HepG2 (cell line): Measurements from ENCODE around the gene EPDR1. TPM values are rescaled to one million over a fixed set of nuclear protein-coding genes. Genes with fewer than 3 reads are reported as not detected.
A peak's percentile ranks its signal among the peaks of the same experiment; 100 is the strongest.

ENCODE experiments used
- ARID3A ChIP-seq: IDR thresholded peaks from 2 replicates; pipeline ENCODE4 v1.6.1; 2012; ENCODE audit warnings: low read depth, low read length, improper control_type of control experiment
- ATF2 ChIP-seq: sonication (generic); formaldehyde crosslinking; IDR thresholded peaks from 2 replicates; pipeline ENCODE4 v1.4.0; 2020; ENCODE audit warnings: missing genetic modification reagents
- CEBPG ChIP-seq: IDR thresholded peaks from 2 replicates; pipeline ENCODE4 v1.6.1; 2016
- CSRNP1 ChIP-seq: sonication (generic); formaldehyde crosslinking; IDR thresholded peaks from 2 replicates; pipeline ENCODE4 v1.8.1; 2023; ENCODE audit warnings: mild to moderate bottlenecking, missing genetic modification reagents
- DNMT3B ChIP-seq: conservative IDR thresholded peaks from 2 replicates; pipeline ENCODE4 v1.6.1; 2016; ENCODE audit warnings: missing biosample characterization, control low read depth
- GATAD1 ChIP-seq: IDR thresholded peaks from 2 replicates; pipeline ENCODE4 v1.6.1; 2016; ENCODE audit warnings: missing genetic modification reagents, missing compliant biosample characterization
- GTF2F1 ChIP-seq: fragments of 150-350 bp; IDR thresholded peaks from 2 replicates; pipeline ENCODE4 v1.6.1; 2014; ENCODE audit warnings: low read length
- GZF1 ChIP-seq: sonication (generic); formaldehyde crosslinking; IDR thresholded peaks from 2 replicates; pipeline ENCODE4 v1.5.1; 2020; ENCODE audit warnings: mild to moderate bottlenecking, missing genetic modification reagents
- KLF12 ChIP-seq: sonication (generic); formaldehyde crosslinking; IDR thresholded peaks from 2 replicates; pipeline ENCODE4 v1.4.0; 2020; ENCODE audit warnings: missing genetic modification reagents, borderline replicate concordance
- MEIS1 ChIP-seq: sonication (generic); formaldehyde crosslinking; IDR thresholded peaks from 2 replicates; pipeline ENCODE4 v1.9.0; 2021; ENCODE audit warnings: mild to moderate bottlenecking, missing genetic modification reagents, moderate library complexity, borderline replicate concordance
- MYNN ChIP-seq: sonication (generic); formaldehyde crosslinking; IDR thresholded peaks from 2 replicates; pipeline ENCODE4 v1.4.0; 2020; ENCODE audit warnings: mild to moderate bottlenecking, low read depth, missing genetic modification reagents
- NCOA2 ChIP-seq: sonication (generic); formaldehyde crosslinking; IDR thresholded peaks from 2 replicates; pipeline ENCODE4 v1.8.0; 2022; ENCODE audit warnings: inconsistent platforms
- NFIC ChIP-seq: IDR thresholded peaks from 2 replicates; pipeline ENCODE4 v1.6.1; 2012; ENCODE audit warnings: mild to moderate bottlenecking, low read length, inconsistent platforms
- PBX3 ChIP-seq: sonication (generic); formaldehyde crosslinking; IDR thresholded peaks from 2 replicates; pipeline ENCODE4 v1.8.1; 2023; ENCODE audit warnings: missing genetic modification reagents, inconsistent platforms, borderline replicate concordance
- SATB2 ChIP-seq: sonication (generic); formaldehyde crosslinking; IDR thresholded peaks from 2 replicates; pipeline ENCODE4 v1.5.0; 2020; ENCODE audit warnings: missing genetic modification reagents
- SIX4 ChIP-seq: sonication (generic); formaldehyde crosslinking; IDR thresholded peaks from 2 replicates; pipeline ENCODE4 v1.4.0; 2020; ENCODE audit warnings: missing genetic modification reagents
- TBP ChIP-seq: sonication (generic); formaldehyde crosslinking; IDR thresholded peaks from 2 replicates; pipeline ENCODE4 v1.5.0; 2020; ENCODE audit warnings: missing genetic modification reagents
- THAP9 ChIP-seq: sonication (generic); formaldehyde crosslinking; IDR thresholded peaks from 2 replicates; pipeline ENCODE4; 2020; ENCODE audit warnings: missing genetic modification reagents, mild to moderate bottlenecking, borderline replicate concordance
- XBP1 ChIP-seq: sonication (generic); formaldehyde crosslinking; IDR thresholded peaks from 2 replicates; pipeline ENCODE4 v1.5.0; 2020; ENCODE audit warnings: missing genetic modification reagents
- ZFP36L2 ChIP-seq: sonication (generic); formaldehyde crosslinking; IDR thresholded peaks from 2 replicates; pipeline ENCODE4 v1.4.0; 2020; ENCODE audit warnings: missing genetic modification reagents
- ZNF33A ChIP-seq: sonication (generic); formaldehyde crosslinking; IDR thresholded peaks from 2 replicates; pipeline ENCODE4 v1.5.1; 2020; ENCODE audit warnings: missing genetic modification reagents, mild to moderate bottlenecking, moderate library complexity, borderline replicate concordance
- ZNF543 ChIP-seq: sonication (generic); formaldehyde crosslinking; IDR thresholded peaks from 2 replicates; pipeline ENCODE4 v1.4.0; 2020; ENCODE audit warnings: mild to moderate bottlenecking, missing genetic modification reagents
- polyA plus RNA-seq, 8 experiments: library from polyadenylated mRNA; depleted of rRNA in 3 of 8; stranded (reverse) in 7 of 8; unstranded in 1 of 8; fragments of >200 nt; fragmentation: Illumina TruSeq in 4 of 8; extraction: Trizol in 4 of 8; gene quantifications; 2 replicates each; pipeline versions ENCODE4 v1.2.1 to v1.2.3, GENCODE V29; 2011 to 2016; ENCODE audit warnings: low read depth in 4 of 8, missing spikeins in 1 of 8, mixed read lengths in 1 of 8; ENCODE audit not compliant: insufficient read depth in 1 of 8
- total RNA-seq, 5 experiments: library from RNA; depleted of rRNA; stranded (reverse); fragments of >200 nt; fragmentation: Illumina TruSeq; extraction: Trizol; gene quantifications; 2 replicates each; pipeline ENCODE4 v1.2.3, GENCODE V29; 2016; ENCODE audit warnings: low read depth in 1 of 5

EPDR1 gene
- total and polyA plus RNA-seq, 2 of the 13 experiments (the other 11 are each of a cell fraction or from before 2014, with no cell fraction given), result 38.3 to 50.2 TPM

- no peak; the same call in 1 of the 2 replicates for TF ChIP-seq GATAD1 (CRISPR knock-in tag)
- no peak for TF ChIP-seq MYNN
- TF ChIP-seq NCOA2 (CRISPR knock-in tag), result 0 out of 2 replicates have a peak, but pooled peaks have one; percentile 14
- no peak for TF ChIP-seq GTF2F1
- TF ChIP-seq PBX3 (CRISPR knock-in tag), result no peak
- TF ChIP-seq KLF12 (CRISPR knock-in tag), result no peak
- no peak for TF ChIP-seq ZNF543
- no peak for TF ChIP-seq MEIS1 (CRISPR knock-in tag)
- TF ChIP-seq ZNF33A (CRISPR knock-in tag), result no peak
- TF ChIP-seq SIX4 (CRISPR knock-in tag), result 0 out of 2 replicates have a peak, but pooled peaks have one; percentile 25
- TF ChIP-seq ZFP36L2 (CRISPR knock-in tag), result no peak; the same call in 1 of the 2 replicates
- no peak for TF ChIP-seq GZF1 (CRISPR knock-in tag)
- no peak for TF ChIP-seq ARID3A
- TF ChIP-seq ATF2 (CRISPR knock-in tag), result 0 out of 2 replicates have a peak, but pooled peaks have one; percentile 24
- no peak for TF ChIP-seq SATB2 (CRISPR knock-in tag)
- TF ChIP-seq XBP1 (CRISPR knock-in tag), result no peak
- 0 out of 2 replicates have a peak, but pooled peaks have one; percentile 40 for TF ChIP-seq CSRNP1 (CRISPR knock-in tag)
- no peak for TF ChIP-seq NFIC
- TF ChIP-seq THAP9 (CRISPR knock-in tag), result no peak
- no peak for TF ChIP-seq CEBPG
- no peak for TF ChIP-seq TBP (CRISPR knock-in tag)
- no peak for TF ChIP-seq DNMT3B (CRISPR knock-in tag)
These were observed at the start of gene EPDR1 (continued) for GRCh38 chr7:37920305-37920848.
